HG02884 (cell line): ENCODE data around the gene MET.

Experiments used
- ATAC-seq: cut with Tn5 transposase; IDR thresholded peaks from one replicate; pipeline ENCODE4 v1.9.1; 2021; ENCODE audit warnings: mild to moderate bottlenecking, moderate library complexity; ENCODE audit not compliant: unreplicated experiment

The MET gene

GRCh38 chr7:116663744-116664143 is 8.3 kb upstream of the MET start:
- no peak for ATAC-seq

GRCh38 chr7:116665332-116665996 is 6.5 kb upstream of the MET start:
- ATAC-seq, result no peak

- no peak for ATAC-seq
Measured at GRCh38 chr7:116669769-116670168, 2.2 kb upstream of the MET start.

GRCh38 chr7:116670409-116671015 is 1.5 kb upstream of the MET start:
- no peak for ATAC-seq

GRCh38 chr7:116671111-116671510 is 885 bp upstream of the MET start:
- no peak for ATAC-seq

GRCh38 chr7:116672596-116673456 is 830 bp downstream of the MET start:
- no peak for ATAC-seq

- ATAC-seq, result no peak
Measured at GRCh38 chr7:116673457-116673865, 1.5 kb downstream of the MET start.

- ATAC-seq, result no peak
Measured at GRCh38 chr7:116674508-116675173, 2.6 kb downstream of the MET start.

- ATAC-seq, result no peak
Measured at GRCh38 chr7:116675812-116676355, 3.9 kb downstream of the MET start.

GRCh38 chr7:116678780-116679179 is 6.8 kb downstream of the MET start:
- ATAC-seq, result no peak

- peak; percentile 69 for ATAC-seq
Measured at GRCh38 chr7:116679500-116679899, 7.5 kb downstream of the MET start.

- peak; percentile 99 for ATAC-seq
Measured at GRCh38 chr7:116683786-116684185, 11.8 kb downstream of the MET start.

GRCh38 chr7:116686033-116686432 is 14.0 kb downstream of the MET start:
- ATAC-seq, result no peak

- no peak for ATAC-seq
Measured at GRCh38 chr7:116686812-116687419, 14.9 kb downstream of the MET start.

GRCh38 chr7:116687801-116688201 is 15.8 kb downstream of the MET start:
- no peak for ATAC-seq

GRCh38 chr7:116689790-116690259 is 17.8 kb downstream of the MET start:
- no peak for ATAC-seq

- ATAC-seq, result no peak
Measured at GRCh38 chr7:116691664-116692063, 19.7 kb downstream of the MET start.

- ATAC-seq, result no peak
Measured at GRCh38 chr7:116692401-116693308, 20.7 kb downstream of the MET start.

- ATAC-seq, result no peak
Measured at GRCh38 chr7:116696707-116697106, 24.7 kb downstream of the MET start.
